CD4-positive, CD25-positive, alpha-beta regulatory T cell (primary cell): ENCODE results near the gene TMED8. TPM values are rescaled to one million over a fixed set of nuclear protein-coding genes. Genes with fewer than 3 reads are reported as not detected.
"Not testable (repeated sequence)": the region's sequence is repeated elsewhere in the genome, so short reads cannot be mapped to it uniquely, and the experiment has no call there.

Experiments
- ATAC-seq, 2 donors: fragments of 150-1000 bp; cut with Tn5 transposase; one replicate each; pipeline ENCODE4 v1.10.0; 2021; ENCODE audit warnings: low read depth in 2 of 2, moderate number of reproducible peaks in 2 of 2, moderate library complexity in 1 of 2
- DNase-seq, 3 donors: peaks; one replicate each; pipeline versions ENCODE4 v3.0.0 to v3.0.0-alpha.2; 2012 to 2022; ENCODE audit warnings: mixed read lengths in 1 of 3
- H3K27ac ChIP-seq: one replicate; pipeline ENCODE4 v1.7.0; 2013; ENCODE audit warnings: mild to moderate bottlenecking, low read length; ENCODE audit not compliant: insufficient read depth, poor library complexity, severe bottlenecking
- H3K27me3 ChIP-seq: one replicate; pipeline ENCODE4 v1.7.0; 2013; ENCODE audit warnings: low read length; ENCODE audit not compliant: control insufficient read depth, insufficient read depth
- H3K36me3 ChIP-seq: one replicate; pipeline ENCODE4 v1.7.0; 2013; ENCODE audit warnings: mild to moderate bottlenecking, low read length, moderate library complexity; ENCODE audit not compliant: control insufficient read depth, insufficient read depth
- H3K4me1 ChIP-seq: 2 replicates; pipeline ENCODE4 v1.7.0; 2013; ENCODE audit warnings: mild to moderate bottlenecking, low read length; ENCODE audit not compliant: insufficient read depth, control insufficient read depth, poor library complexity, severe bottlenecking
- H3K4me3 ChIP-seq: one replicate; pipeline ENCODE4 v1.7.0; 2013; ENCODE audit warnings: low read depth, mild to moderate bottlenecking, low read length, moderate library complexity
- H3K9me3 ChIP-seq, 2 experiments: 1 replicate in 1 of 2; 2 replicates in 1 of 2; pipeline ENCODE4 v1.7.0; 2013; ENCODE audit warnings: low read length in 2 of 2, mild to moderate bottlenecking in 1 of 2, moderate library complexity in 1 of 2; ENCODE audit not compliant: control insufficient read depth in 2 of 2
- H3K27ac Mint-ChIP-seq, 3 donors: one replicate each; pipeline ENCODE4 v1.8.0; 2020 to 2022; ENCODE audit warnings: mild to moderate bottlenecking in 3 of 3, mixed read lengths in 3 of 3, moderate library complexity in 2 of 3
- H3K27me3 Mint-ChIP-seq: one replicate; pipeline ENCODE4 v1.8.0; 2022; ENCODE audit warnings: mild to moderate bottlenecking, mixed read lengths
- H3K36me3 Mint-ChIP-seq: one replicate; pipeline ENCODE4 v1.8.0; 2020; ENCODE audit warnings: mixed read lengths
- H3K4me1 Mint-ChIP-seq, 4 donors: one replicate each; pipeline ENCODE4 v1.8.0; 2020 to 2022; ENCODE audit warnings: mixed read lengths in 4 of 4, mild to moderate bottlenecking in 1 of 4
- H3K4me3 Mint-ChIP-seq, 4 donors: one replicate each; pipeline ENCODE4 v1.8.0; 2020 to 2022; ENCODE audit warnings: mild to moderate bottlenecking in 4 of 4, mixed read lengths in 4 of 4, moderate library complexity in 3 of 4
- H3K9me3 Mint-ChIP-seq, 7 donors: one replicate each; pipeline ENCODE4 v1.8.0; 2020 to 2022; ENCODE audit warnings: mixed read lengths in 7 of 7, mild to moderate bottlenecking in 3 of 7, moderate library complexity in 2 of 7
- polyA plus RNA-seq, 4 donors: library from polyadenylated mRNA; unstranded; fragments of 300-500 nt; fragmentation: Illumina TruSeq; gene quantifications; one replicate each; pipeline ENCODE4 v1.2.3, GENCODE V29; 2021
- total RNA-seq: library from RNA; stranded (reverse); gene quantifications from one replicate; pipeline ENCODE4 v1.2.3, GENCODE V29; 2022

TMED8 gene
- total and polyA plus RNA-seq, 5 donors from 2014 or later: 4.3 to 10.5 (median 5.0) TPM

DNA sequence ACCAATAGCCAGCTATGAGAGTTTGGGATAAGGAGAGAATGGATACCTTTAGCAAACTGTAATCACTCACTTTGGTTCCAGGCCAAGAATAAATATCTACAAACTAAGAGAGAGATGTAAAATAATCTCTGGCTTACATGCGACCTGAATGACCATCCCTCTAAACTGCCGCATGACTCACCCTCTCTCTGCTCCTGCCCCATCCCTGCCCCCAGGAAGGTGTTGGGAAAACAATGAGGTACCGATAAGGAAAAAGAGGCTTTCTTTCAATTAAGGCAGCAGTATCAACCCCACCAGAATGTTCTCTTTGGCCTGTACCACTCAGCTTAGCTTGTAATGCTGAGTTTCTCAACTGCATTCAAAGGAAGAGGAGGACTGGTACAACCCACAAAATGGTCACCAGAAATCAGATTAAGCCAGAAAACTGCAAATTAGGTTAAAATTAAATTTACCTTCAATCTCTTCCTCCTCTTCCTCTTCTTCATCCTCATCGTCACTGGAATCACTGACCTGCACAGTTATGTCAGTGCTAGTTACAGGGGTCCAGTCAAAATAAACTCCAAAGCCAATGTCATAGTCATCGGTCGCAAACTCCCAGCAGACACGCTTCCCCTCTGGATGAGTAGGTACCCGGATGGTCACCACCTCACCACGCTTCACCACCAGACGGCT, 34.0 kb downstream of the TMED8 start:
- Mint-ChIP-seq H3K4me3 (no peak overlapping the region), H3K36me3 (peaks cover 37% of the 10 kb centered on the region), H3K9me3 (no peaks in the 10 kb centered on the region), H3K4me1 (peaks cover 2 to 5% (median 3%) of the 10 kb centered on the region in 4 donors), H3K27ac (peak overlapping the region in 1 of 3 donors; percentile 44), H3K27me3 (no peaks in the 10 kb centered on the region)
- Histone ChIP-seq H3K27ac (no peak overlapping the region), H3K36me3 (peaks cover 40% of the 10 kb centered on the region), H3K9me3 (no peaks in the 10 kb centered on the region), H3K27me3 (no peaks in the 10 kb centered on the region), H3K4me1 (no peaks in the 10 kb centered on the region), H3K4me3 (no peak overlapping the region)
- DNase-seq (no peak), ATAC-seq (no peak)

DNA sequence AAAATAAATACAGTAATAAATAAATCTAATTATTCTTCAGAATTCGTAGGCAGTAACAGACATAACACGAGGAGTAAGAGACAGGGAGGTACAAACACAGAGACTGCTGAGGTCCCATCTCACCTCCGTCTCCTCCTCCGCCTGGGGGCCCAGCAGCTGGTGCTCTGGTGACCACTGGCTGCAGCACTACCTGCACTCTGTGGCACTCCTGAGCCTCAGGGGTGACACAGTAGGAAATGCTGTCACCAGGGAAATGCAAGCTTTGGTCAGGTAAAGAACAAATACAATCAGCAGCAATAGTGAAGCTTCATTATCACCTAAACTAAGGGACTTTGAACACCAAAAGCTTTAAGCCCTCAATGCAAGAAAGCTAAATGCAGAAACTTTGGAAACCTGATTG, 36.5 kb downstream of the TMED8 start:
- H3K4me3 ChIP-seq: no peak overlapping the region
- Mint-ChIP-seq H3K36me3 (peaks cover 28% of the 10 kb centered on the region), H3K9me3 (no peaks in the 10 kb centered on the region), H3K4me3 (no peak overlapping the region), H3K4me1 (peaks cover 2 to 5% (median 3%) of the 10 kb centered on the region in 4 donors), H3K27me3 (no peaks in the 10 kb centered on the region), H3K27ac (no peak overlapping the region)
- no peak overlapping the region for H3K27ac ChIP-seq
- no peaks in the 10 kb centered on the region for H3K4me1 ChIP-seq
- ATAC-seq (no peak), DNase-seq (no peak)
- H3K36me3 ChIP-seq: peaks cover 40% of the 10 kb centered on the region
- no peaks in the 10 kb centered on the region for H3K9me3 ChIP-seq
- H3K27me3 ChIP-seq: no peaks in the 10 kb centered on the region

DNA sequence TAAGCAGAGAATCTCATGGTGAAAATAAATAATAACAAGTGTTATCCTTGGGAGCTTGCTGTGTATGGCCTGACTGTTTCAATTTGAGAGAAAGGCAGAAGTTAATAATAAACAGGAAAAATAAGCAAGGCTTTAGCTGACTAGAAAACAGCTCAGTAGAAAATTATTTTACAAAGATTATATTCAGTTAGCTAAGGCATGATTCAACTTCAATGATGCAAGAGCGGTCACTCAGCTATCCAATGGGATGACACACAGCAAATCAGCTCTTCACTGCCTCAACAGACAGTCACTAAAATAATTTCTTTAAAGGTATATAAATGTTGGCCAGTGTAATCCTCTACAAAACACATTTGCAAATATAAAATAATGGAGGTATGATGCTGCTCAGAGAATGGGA, 37.5 kb downstream of the TMED8 start:
- H3K36me3 ChIP-seq: peaks cover 40% of the 10 kb centered on the region

DNA sequence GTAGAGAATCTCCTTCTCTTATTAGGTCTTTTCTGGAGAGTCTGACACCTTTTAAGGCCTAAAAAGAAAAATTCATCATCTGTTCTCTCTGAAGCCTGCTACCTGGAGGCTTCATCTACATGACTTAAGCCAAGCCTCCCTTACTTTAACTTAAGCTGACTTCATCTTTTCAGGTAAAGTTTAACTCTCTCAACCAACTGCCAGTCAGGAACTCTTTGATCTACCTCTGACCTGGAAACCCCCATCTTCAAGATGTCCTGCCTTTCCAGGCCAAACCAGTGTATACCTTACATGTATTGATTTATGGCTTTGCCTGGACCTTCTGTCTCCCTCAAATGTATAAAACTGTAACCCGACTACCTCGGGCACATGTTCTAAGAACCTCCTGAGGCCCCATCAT, 38.6 kb downstream of the TMED8 start:
- no peak overlapping the region for H3K27ac ChIP-seq
- no peaks in the 10 kb centered on the region for H3K4me1 ChIP-seq
- H3K9me3 ChIP-seq: no peaks in the 10 kb centered on the region
- H3K4me3 Mint-ChIP-seq: no peak overlapping the region
- H3K9me3 Mint-ChIP-seq: no peaks in the 10 kb centered on the region
- no peak overlapping the region for H3K4me3 ChIP-seq
- no peaks in the 10 kb centered on the region for H3K27me3 Mint-ChIP-seq
- no peak for ATAC-seq
- peaks cover 21% of the 10 kb centered on the region for H3K36me3 Mint-ChIP-seq
- H3K27me3 ChIP-seq: no peaks in the 10 kb centered on the region
- peak overlapping the region in 1 of 3 donors; percentile 15 for H3K27ac Mint-ChIP-seq
- DNase-seq: no peak
- H3K36me3 ChIP-seq: peaks cover 33% of the 10 kb centered on the region
- peaks cover 0 to 2% (median 1%) of the 10 kb centered on the region in 4 donors for H3K4me1 Mint-ChIP-seq

More for the DNA sequence above, 37.5 kb downstream of the TMED8 start:
- H3K9me3 Mint-ChIP-seq: no peaks in the 10 kb centered on the region
- ATAC-seq (no peak), DNase-seq (no peak)
- peaks cover 28% of the 10 kb centered on the region for H3K36me3 Mint-ChIP-seq
- no peak overlapping the region for H3K4me3 Mint-ChIP-seq
- H3K27me3 Mint-ChIP-seq: no peaks in the 10 kb centered on the region
- Histone ChIP-seq H3K4me1 (no peaks in the 10 kb centered on the region), H3K9me3 (no peaks in the 10 kb centered on the region), H3K4me3 (no peak overlapping the region), H3K27me3 (no peaks in the 10 kb centered on the region), H3K27ac (no peak overlapping the region)
- H3K27ac Mint-ChIP-seq: peak overlapping the region in 1 of 3 donors; percentile 26
- H3K4me1 Mint-ChIP-seq: peaks cover 2 to 5% (median 3%) of the 10 kb centered on the region in 4 donors

DNA sequence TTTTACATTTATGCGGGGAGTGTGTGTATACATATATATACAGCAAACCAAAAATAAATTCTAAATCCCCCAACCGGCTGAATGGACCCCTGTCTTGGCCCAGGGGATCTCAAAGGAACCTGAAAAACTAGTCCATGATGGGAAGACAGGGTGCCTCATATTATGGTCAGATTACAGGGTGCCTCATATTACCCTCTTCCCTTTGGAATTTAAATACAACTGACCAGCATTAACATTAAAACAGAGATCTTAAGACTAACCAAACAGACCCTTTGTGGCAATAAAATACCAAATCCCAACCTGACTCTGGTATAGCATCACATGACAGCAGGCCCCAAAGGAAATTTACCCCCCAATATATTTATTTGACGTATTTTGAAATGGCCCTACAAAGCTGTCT, 39.0 kb downstream of the TMED8 start:
- Histone ChIP-seq H3K27me3 (no peaks in the 10 kb centered on the region), H3K4me1 (no peaks in the 10 kb centered on the region), H3K27ac (no peak overlapping the region), H3K9me3 (no peaks in the 10 kb centered on the region), H3K36me3 (peaks cover 29% of the 10 kb centered on the region), H3K4me3 (no peak overlapping the region)
- Mint-ChIP-seq H3K9me3 (no peaks in the 10 kb centered on the region), H3K27ac (peak overlapping the region in 1 of 3 donors; percentile 41), H3K4me3 (no peak overlapping the region), H3K27me3 (no peaks in the 10 kb centered on the region), H3K4me1 (peaks cover 0 to 2% (median 1%) of the 10 kb centered on the region in 4 donors), H3K36me3 (peaks cover 17% of the 10 kb centered on the region)
- DNase-seq: no peak
- no peak for ATAC-seq

DNA sequence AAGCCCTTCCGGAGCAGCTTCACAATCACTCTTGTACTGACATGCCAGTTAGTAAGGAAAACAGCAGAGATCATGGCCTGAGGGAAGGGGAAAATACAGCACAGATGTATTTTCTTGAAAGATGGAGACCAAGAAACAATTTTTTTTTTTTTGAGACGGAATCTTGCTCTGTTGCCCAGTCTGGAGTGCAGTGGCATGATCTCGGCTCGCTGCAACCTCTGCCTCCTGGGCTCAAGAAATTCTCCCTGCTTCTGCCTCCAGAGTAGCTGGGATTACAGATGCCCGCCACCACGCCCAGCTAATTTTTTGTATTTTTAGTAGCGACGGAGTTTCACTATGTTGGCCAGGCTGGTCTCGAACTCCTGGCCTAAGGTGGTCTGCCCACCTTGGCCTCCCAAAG, 39.6 kb downstream of the TMED8 start:
- H3K27me3 Mint-ChIP-seq, H3K4me3 Mint-ChIP-seq, H3K27ac ChIP-seq, H3K4me3 ChIP-seq, ATAC-seq, H3K4me1 Mint-ChIP-seq, H3K27me3 ChIP-seq, H3K9me3 Mint-ChIP-seq, H3K4me1 ChIP-seq, DNase-seq, H3K9me3 ChIP-seq: not testable (repeated sequence)
- H3K36me3 ChIP-seq: peaks cover 25% of the 10 kb centered on the region
- Mint-ChIP-seq H3K27ac (peak overlapping the region in 1 of 3 donors; percentile 41), H3K36me3 (peaks cover 11% of the 10 kb centered on the region)

DNA sequence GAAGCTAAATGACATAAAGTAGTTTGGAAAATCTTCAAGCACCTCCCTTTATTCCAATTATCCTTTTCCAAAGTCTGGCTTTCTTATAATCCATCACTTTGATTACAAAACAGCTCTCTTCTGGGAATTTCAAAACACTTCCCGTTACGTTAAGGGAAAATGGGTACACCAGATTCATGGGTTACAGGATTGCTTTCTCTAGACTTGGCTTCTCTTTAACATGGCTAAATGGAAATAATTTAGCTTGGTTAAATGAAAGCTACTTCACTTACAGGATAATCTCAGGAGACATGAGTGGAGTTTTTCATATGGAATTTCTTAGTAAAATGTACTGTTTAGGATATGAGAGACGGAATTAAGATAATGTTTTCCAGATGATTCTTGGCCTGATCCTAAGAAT, 41.3 kb downstream of the TMED8 start:
- H3K4me3 Mint-ChIP-seq: no peak overlapping the region
- Histone ChIP-seq H3K9me3 (no peaks in the 10 kb centered on the region), H3K36me3 (peaks cover 9% of the 10 kb centered on the region), H3K27me3 (no peaks in the 10 kb centered on the region), H3K27ac (no peak overlapping the region), H3K4me3 (no peak overlapping the region), H3K4me1 (no peaks in the 10 kb centered on the region)
- ATAC-seq: no peak
- H3K27me3 Mint-ChIP-seq: no peaks in the 10 kb centered on the region
- H3K27ac Mint-ChIP-seq: peak overlapping the region in 1 of 3 donors; percentile 79
- peaks cover 9% of the 10 kb centered on the region for H3K36me3 Mint-ChIP-seq
- DNase-seq: no peak
- H3K4me1 Mint-ChIP-seq: peaks cover 0 to 2% (median 1%) of the 10 kb centered on the region in 4 donors
- H3K9me3 Mint-ChIP-seq: peaks cover 0 to 5% (median 0%) of the 10 kb centered on the region in 7 donors

DNA sequence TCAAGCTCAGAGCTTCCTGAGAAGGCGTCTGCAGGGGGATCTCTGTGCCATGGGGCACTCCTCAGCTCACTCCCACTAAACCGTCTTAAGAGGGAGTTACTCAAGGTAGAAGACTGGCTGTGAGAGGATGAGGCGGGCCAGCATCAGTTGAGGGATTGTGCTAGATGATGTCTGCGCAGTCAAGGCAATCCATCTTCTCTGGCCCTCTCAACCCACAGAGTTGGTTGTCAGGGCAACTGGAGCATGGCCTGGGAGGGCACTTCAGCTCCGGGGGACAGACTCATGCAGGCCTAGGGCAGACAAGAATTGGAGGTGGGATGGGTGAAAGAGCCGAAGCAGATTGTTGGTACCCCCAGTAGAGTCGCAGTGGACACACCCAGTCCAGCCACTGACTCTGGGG, 47.0 kb downstream of the TMED8 start:
- no peak for ATAC-seq
- peaks cover 3% of the 10 kb centered on the region for H3K36me3 Mint-ChIP-seq
- no peak for DNase-seq
- Histone ChIP-seq H3K27ac (no peak overlapping the region), H3K36me3 (no peaks in the 10 kb centered on the region), H3K4me1 (no peaks in the 10 kb centered on the region), H3K4me3 (no peak overlapping the region), H3K9me3 (no peaks in the 10 kb centered on the region), H3K27me3 (no peaks in the 10 kb centered on the region)
- peaks cover 0 to 5% (median 0%) of the 10 kb centered on the region in 4 donors for H3K4me1 Mint-ChIP-seq
- H3K9me3 Mint-ChIP-seq: peaks cover 0 to 5% (median 0%) of the 10 kb centered on the region in 7 donors
- H3K27me3 Mint-ChIP-seq: no peaks in the 10 kb centered on the region
- peak overlapping the region in 1 of 3 donors; percentile 25 for H3K27ac Mint-ChIP-seq
- no peak overlapping the region for H3K4me3 Mint-ChIP-seq
